Urinary bladder (tissue), 4 donors: ENCODE measurements around the gene HHAT. TPM values are rescaled to one million over a fixed set of nuclear protein-coding genes. Genes with fewer than 3 reads are reported as not detected.
A peak's percentile ranks its signal among the peaks of the same experiment; 100 is the strongest.

Experiments used
- DNase-seq: peaks from one replicate; pipeline ENCODE4 v3.0.0-alpha.2; 2015; ENCODE audit errors: extremely low spot score
- H3K27ac ChIP-seq: one replicate; pipeline ENCODE4 v1.5.1; 2013; ENCODE audit warnings: low read depth, mild to moderate bottlenecking, moderate library complexity
- H3K36me3 ChIP-seq: one replicate; pipeline ENCODE4 v1.6.1; 2013; ENCODE audit warnings: mild to moderate bottlenecking, moderate library complexity; ENCODE audit not compliant: insufficient read depth
- H3K4me1 ChIP-seq: one replicate; pipeline ENCODE4 v1.6.1; 2013; ENCODE audit warnings: mild to moderate bottlenecking, moderate library complexity; ENCODE audit not compliant: insufficient read depth
- H3K4me3 ChIP-seq: one replicate; pipeline ENCODE4 v1.5.1; 2013; ENCODE audit warnings: low read depth, low read length
- WGBS: extraction: QIAGEN DNeasy Blood & Tissue Kit; methylation state at CpG from one replicate; pipeline ENCODE4 v1.1.7; 2013; 5-methylcytosine and 5-hydroxymethylcytosine counted together
- polyA plus RNA-seq: library from polyadenylated mRNA; stranded (reverse); fragments of 200-250 nt; gene quantifications from one replicate; pipeline ENCODE4 v1.2.3, GENCODE V29; 2013
- total RNA-seq: library from RNA; depleted of rRNA; stranded (reverse); fragments of >200 nt; gene quantifications from one replicate; pipeline ENCODE4 v1.2.3, GENCODE V29; 2014
- donor health status: healthy with polysubstance abuse.
- donor health status: healthy.

Gene HHAT
- total and polyA plus RNA-seq, 2 donors: 3.3 to 10.8 TPM

DNA sequence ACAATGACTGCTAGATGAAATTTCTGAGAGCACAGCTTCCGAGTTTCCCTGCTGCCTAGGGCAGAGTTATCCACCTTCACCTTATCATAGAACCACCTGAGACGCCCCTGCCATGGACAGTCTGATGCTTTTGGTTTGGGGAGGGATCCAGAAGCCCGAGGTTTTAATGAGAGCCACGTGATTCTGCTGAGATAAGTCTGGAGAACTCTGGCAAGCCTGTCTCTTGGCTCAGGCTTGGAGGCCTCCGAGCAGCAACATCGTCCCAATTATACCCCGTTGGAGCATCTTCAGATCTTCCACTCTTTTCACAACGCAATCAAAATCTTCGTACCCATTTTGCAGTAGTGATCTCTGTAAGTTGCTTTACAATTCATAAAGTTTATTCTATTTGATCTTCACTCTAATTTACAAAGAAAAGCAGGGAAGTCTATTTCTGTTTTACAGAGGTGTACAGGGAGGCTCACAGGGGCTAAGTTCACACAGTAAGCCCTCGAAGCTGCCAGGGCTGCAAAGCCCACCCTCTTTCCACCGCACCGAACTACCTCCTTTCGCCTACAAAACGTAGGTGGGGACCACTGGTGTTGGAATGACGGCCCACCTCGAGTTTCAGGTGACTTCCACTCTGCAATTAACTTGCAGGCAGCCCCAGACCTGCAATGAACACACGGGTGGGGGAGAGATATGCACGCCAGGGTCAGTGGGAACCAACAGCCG, 513 bp upstream of the HHAT start:
- H3K4me1 ChIP-seq: no peaks in the 10 kb centered on the region
- no peaks in the 10 kb centered on the region for H3K36me3 ChIP-seq
- H3K4me3 ChIP-seq: peak overlapping the region; percentile 58
- 13% methylated on average over 19 of the region's 19 CpGs for WGBS
- no peak for DNase-seq
- peak overlapping the region; percentile 89 for H3K27ac ChIP-seq

DNA sequence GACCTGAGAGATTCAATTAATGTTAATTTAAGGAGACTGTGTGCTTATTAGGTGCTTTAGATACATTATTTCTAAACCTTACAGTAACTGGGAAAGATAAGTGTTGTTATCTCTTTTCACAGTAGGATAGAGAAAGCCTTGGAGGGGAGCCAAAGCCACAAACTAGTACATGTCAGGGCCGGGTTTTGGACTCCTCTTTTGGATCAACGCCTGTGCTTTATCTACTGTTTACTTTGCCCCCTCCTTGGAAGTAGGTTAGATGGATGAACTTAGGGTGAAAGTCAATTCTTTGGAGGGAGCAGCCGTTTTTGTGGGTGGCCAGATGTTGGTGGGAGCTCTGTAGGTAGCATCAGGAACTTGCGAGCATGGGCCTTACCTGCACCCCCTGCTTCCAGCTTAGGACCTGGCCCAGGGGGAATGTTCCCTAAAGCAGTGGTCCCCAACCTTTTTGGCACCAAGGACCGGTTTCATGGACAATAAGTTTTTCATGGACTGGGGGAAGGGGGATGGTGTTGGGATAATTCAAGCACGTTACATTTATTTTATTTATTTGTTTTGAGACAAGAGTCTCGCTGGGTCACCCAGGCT, 1.7 kb downstream of the HHAT start:
- no peak overlapping the region for H3K27ac ChIP-seq
- 54% methylated on average over 7 of the region's 7 CpGs for WGBS

DNA sequence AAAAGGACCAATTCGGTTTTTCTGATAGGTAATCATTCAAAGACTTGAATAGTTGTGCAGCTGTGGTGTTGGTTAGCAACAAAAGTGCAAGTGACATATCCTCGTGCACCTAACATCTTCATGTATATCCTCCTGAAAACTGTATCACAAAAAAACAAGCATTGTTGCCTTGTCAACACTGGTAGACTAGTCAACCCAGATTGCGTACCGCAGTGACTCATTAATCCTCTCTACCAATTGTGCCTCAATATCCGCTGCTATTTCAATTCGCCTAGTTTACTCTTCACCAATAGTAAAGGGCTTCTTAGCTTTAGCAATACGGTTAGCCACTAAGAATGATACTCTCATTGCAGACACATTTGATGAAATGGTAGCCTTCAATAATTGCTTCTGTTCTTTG, 3.5 kb downstream of the HHAT start:
- DNase-seq: no peak
- Histone ChIP-seq H3K27ac (no peak overlapping the region), H3K4me3 (no peak overlapping the region), H3K36me3 (no peaks in the 10 kb centered on the region), H3K4me1 (no peaks in the 10 kb centered on the region)
- WGBS: 95% methylated on average over 7 of the region's 7 CpGs

More for the DNA sequence above, 1.7 kb downstream of the HHAT start:
- H3K4me1 ChIP-seq: no peaks in the 10 kb centered on the region
- no peak for DNase-seq
- no peaks in the 10 kb centered on the region for H3K36me3 ChIP-seq
- H3K4me3 ChIP-seq: no peak overlapping the region

DNA sequence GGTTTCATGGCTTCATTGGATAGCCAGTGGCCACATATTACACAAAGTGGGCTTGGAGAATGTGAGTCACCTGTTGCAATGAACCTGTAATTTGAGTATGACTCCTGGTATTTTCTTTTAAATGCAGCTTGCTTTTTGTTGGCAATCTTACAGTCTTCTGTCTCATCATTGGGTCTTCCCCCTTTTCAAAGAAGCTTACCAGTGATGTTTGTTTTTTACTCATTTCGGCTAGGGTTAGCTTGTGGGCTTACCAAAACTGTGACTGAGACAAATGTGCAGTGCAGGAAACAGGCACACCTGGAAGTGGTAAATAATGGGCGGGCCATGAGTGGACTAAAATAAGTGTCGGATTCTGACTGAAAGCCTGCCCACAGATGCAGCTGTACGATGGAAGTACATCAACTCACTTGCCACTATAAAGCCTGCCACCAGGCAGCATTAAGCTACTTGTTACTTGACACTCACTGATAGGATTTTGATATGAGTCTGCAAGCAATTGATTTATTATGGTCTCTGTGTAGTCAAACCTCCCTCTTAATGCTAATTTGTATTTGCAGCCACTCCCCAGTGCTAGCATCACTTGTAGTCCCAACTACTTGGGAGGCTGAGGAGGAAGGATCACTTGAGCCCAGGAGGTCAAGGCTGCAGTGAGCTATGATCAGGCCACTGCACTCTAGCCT, 4.2 kb downstream of the HHAT start:
- Histone ChIP-seq H3K4me1 (no peaks in the 10 kb centered on the region), H3K27ac (no peak overlapping the region), H3K4me3 (no peak overlapping the region), H3K36me3 (no peaks in the 10 kb centered on the region)
- no peak for DNase-seq
- 83% methylated on average over 4 of the region's 4 CpGs for WGBS

DNA sequence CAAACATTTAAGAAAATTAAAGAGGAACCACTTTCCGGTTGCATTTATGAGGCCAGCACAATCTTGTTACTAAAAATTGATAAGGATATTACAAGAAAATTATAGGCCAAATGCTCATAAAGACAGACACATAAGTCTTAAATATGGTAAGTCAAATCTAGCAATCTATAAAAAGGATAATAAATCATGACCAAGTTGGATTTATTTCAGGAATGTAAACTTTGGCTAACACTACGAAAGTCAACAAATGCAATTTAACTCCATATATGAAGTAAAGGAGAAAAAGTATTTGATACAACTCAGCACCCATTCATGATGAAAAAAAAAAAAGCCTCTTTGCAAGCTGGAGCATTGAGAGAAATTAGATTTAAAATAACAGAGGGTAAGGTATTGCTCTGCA, 6.3 kb downstream of the HHAT start:
- no peak overlapping the region for H3K4me3 ChIP-seq
- no peak for DNase-seq
- WGBS: 42% methylated on average over 2 of the region's 2 CpGs
- H3K27ac ChIP-seq: no peak overlapping the region
- H3K36me3 ChIP-seq: no peaks in the 10 kb centered on the region
- no peaks in the 10 kb centered on the region for H3K4me1 ChIP-seq

DNA sequence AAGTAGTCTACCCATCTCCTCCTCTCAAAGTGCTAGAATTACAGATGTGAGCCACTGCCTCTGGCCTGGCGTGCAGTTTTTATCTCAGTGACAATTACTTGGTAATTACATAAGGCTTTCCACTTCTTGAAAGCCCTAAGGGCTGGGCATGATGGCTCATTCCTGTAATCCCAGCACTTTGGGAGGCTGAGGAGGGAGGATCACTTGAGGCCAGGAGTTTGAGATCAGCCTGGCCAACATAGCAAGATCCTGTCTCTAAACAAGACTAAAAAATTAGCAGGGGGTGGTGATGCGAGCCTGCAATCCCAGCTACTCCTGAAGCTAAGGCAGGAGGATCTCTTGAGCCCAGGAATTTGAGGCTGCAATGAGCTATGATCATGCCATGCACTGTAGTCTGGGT, 7.7 kb downstream of the HHAT start:
- no peak for DNase-seq
- no peaks in the 10 kb centered on the region for H3K36me3 ChIP-seq
- H3K4me3 ChIP-seq: no peak overlapping the region
- WGBS: 98% methylated on average over 2 of the region's 2 CpGs
- no peak overlapping the region for H3K27ac ChIP-seq
- no peaks in the 10 kb centered on the region for H3K4me1 ChIP-seq

DNA sequence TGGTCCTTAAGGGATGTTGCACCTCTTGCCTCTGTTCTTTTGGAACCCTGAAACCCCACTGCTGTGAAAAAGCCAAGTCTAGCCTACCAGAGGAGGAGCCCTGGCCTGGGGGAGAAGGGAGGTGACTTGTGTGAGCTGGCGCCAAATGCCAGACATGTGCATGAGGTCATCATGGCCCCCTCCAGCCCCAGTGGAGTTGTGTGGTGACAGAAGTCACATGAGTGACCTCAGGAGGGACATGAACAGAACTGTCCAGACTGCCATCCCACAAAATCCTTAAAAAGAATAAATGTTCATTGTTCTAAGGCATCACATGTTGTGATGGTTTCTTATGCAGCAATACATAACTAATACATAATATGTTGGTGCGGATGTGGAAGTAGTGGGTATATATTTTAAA, 10.8 kb downstream of the HHAT start:
- over 99% methylated on average over 2 of the region's 2 CpGs for WGBS
- Histone ChIP-seq H3K4me1 (no peaks in the 10 kb centered on the region), H3K36me3 (no peaks in the 10 kb centered on the region), H3K4me3 (no peak overlapping the region), H3K27ac (no peak overlapping the region)
- DNase-seq: no peak

DNA sequence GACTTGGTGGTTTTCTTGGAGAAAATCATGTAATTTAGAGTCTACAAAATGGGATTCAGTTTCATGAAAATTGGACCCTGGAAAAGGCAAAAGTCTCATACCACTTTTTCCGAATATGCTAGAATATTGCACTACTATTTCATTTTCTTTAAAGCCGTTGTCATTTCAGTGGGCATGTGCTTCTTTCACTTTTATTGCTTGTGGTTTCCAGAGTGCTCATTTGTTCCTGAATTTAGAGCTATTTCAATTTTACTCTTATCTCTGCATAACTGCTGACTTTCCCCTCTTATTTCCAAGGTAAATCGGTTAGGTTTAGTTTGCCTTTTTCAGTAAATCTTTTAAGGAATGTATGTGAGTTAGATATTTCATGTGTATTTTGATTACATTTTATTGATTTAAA, 11.6 kb downstream of the HHAT start:
- Histone ChIP-seq H3K4me3 (no peak overlapping the region), H3K36me3 (no peaks in the 10 kb centered on the region), H3K27ac (no peak overlapping the region), H3K4me1 (no peaks in the 10 kb centered on the region)
- 85% methylated on average over 3 of the region's 3 CpGs for WGBS
- no peak for DNase-seq

DNA sequence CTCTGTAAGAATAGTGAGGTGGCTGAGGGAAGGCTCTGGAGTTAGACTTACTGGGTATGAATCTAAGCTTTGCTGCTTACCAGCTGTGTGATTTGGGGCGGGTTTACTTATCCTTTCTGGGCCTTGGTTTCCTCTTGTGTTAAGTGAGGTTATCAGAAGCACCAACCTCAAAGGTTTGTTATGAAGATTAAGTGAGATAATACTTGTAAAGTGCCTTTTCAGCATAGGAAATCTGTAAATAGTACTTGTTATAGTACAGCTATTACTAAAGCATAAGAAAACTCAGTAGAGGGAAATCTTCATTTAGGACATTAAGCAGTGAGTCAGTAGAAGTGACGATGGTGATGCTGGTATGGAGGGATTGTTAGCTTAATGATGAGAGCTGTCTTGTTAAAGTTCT, 12.1 kb downstream of the HHAT start:
- no peak overlapping the region for H3K27ac ChIP-seq
- no peak overlapping the region for H3K4me3 ChIP-seq
- no peaks in the 10 kb centered on the region for H3K36me3 ChIP-seq
- DNase-seq: no peak
- H3K4me1 ChIP-seq: no peaks in the 10 kb centered on the region
- WGBS: 87% methylated on average over 2 of the region's 2 CpGs

DNA sequence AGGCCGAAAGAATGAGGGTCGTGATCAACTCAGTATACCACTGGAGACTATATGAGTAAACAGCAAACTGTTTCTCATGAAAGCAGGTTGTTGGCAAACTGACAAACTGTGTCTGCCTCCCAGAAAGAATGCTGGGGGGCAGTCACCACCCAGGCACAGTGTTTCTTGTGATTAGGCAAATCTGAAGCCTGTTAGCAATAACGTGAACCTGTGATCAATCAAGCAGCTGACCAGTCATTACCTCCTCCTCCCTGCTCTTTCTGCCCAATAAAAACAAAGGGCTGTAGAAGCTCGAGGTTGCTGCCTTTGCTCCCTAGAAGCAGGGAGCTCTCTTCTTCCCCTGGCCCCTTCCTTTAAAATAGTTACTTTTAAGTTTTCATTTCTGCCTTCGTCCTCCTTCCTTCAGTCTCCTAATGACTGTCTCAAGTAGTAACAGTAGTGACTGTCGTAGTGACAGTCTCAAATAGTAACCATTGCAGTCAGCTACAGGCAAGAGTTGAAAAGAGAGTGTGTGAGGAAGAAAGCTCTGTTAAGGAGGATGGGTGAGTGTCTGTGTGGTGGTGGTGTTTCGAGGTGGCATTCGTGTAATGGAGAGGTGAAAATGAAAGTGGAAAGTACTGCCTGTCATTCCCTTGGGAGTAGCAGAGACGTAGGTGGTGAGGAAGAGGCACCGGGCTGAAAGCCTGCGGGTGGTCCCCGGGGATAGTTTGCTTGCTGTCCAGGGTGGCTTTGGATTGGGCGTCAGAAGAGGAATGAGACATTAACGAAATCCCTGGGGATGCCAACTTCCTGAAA, 14.5 kb downstream of the HHAT start:
- DNase-seq: no peak
- Histone ChIP-seq H3K27ac (no peak overlapping the region), H3K36me3 (no peaks in the 10 kb centered on the region), H3K4me1 (no peaks in the 10 kb centered on the region), H3K4me3 (peak overlapping the region; percentile 24)
- 55% methylated on average over 14 of the region's 14 CpGs for WGBS

DNA sequence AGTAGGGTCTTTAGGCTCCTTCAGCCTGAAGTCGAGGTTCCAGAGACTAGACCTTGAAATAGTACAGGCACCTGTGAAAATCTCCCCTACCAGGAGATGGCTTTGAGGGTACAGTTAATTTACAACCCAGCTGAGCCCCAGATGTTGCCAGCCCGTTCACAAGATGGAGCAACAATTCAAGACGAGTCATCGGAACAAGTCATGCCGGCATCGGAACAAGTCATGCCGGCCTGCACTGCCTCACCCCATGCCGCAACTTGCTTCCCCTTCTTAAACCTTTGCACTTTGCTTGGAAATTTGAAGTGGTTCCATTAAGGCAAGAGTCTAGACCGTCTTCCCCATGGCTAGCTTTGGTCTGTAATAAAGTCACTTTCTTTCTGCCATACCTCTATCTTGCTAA, 16.0 kb downstream of the HHAT start:
- WGBS: 81% methylated on average over 9 of the region's 9 CpGs
- H3K36me3 ChIP-seq: no peaks in the 10 kb centered on the region
- no peak overlapping the region for H3K4me3 ChIP-seq
- no peaks in the 10 kb centered on the region for H3K4me1 ChIP-seq
- H3K27ac ChIP-seq: no peak overlapping the region
- DNase-seq: no peak

DNA sequence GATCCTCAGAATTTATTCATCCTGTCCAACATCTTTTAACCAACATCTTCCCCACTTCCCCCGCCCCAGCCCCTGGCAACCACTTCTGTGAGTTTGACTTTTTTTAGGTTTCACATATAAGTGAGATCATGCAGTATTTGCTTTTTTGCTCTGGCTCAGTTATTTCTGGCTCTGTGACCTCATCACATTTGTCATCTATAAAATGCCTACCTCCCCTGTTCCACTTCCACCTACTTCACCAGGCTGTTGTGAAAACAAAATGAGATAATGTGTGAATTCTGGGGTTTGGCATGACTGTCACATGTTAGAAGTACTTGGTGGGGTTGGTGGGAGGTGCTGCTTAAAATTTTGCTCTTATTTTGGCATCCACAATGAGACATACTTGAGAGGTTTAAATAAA, 18.4 kb downstream of the HHAT start:
- DNase-seq: no peak
- Histone ChIP-seq H3K4me1 (no peaks in the 10 kb centered on the region), H3K27ac (no peak overlapping the region), H3K36me3 (no peaks in the 10 kb centered on the region), H3K4me3 (no peak overlapping the region)
- 95% methylated on average over 1 of the region's 1 CpG for WGBS

DNA sequence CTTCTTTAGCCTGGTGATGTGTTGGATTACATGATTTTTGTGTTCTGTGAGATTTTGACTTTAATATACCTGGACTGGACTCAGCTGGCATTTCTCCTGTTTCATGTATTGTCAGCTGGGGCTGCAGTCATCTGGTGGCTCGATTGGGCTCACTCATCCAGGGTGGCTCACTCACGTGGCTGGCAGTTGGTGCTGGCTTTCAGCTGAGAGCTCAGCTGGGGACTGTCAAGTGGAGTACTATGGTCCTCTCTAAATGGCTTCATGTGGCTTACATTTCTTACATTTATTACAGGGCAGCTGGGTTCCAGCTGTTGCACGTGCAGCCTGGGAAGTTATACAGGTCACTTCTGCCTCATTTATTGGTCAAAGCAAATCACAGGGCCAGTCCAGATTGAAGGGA, 22.8 kb downstream of the HHAT start:
- 54% methylated on average over 3 of the region's 3 CpGs for WGBS
- Histone ChIP-seq H3K27ac (no peak overlapping the region), H3K36me3 (no peaks in the 10 kb centered on the region), H3K4me1 (no peaks in the 10 kb centered on the region), H3K4me3 (no peak overlapping the region)
- no peak for DNase-seq

DNA sequence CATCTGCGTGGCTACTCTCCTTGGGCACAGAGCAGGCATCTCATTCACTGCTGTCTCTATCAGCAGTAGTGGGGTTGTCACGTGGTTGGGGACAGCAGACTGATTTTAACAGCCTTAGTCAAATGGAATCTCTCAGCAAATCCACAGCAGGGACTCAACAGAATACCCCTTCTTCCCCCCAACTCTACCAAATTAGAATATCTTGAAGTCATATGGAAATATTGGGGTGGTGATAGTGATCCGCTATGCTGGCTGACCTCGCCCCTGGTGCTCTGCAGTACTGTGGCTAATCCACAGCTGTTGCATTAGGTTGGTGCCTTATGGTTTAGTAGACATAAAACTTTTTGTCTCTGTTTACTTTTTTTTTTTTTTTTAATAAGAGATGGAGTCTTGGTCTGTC, 23.9 kb downstream of the HHAT start:
- H3K36me3 ChIP-seq: no peaks in the 10 kb centered on the region
- no peak for DNase-seq
- H3K4me1 ChIP-seq: no peaks in the 10 kb centered on the region
- 89% methylated on average over 4 of the region's 4 CpGs for WGBS
- H3K27ac ChIP-seq: no peak overlapping the region
- no peak overlapping the region for H3K4me3 ChIP-seq
